Loucy (cell line): ENCODE data around the gene EOMES.

Experiments
- H2AFZ ChIP-seq: fragments of 200-600 bp; sonication (generic); 2 replicates; pipeline ENCODE4 v1.6.0; 2016; ENCODE audit warnings: antibody characterized with exemption, mild to moderate bottlenecking, low read length, moderate library complexity
- H3F3A ChIP-seq: fragments of 200-600 bp; 2 replicates; pipeline ENCODE4 v1.6.0; 2016; ENCODE audit warnings: antibody characterized with exemption, low read depth, mild to moderate bottlenecking
- H3K27me3 ChIP-seq: fragments of 200-600 bp; sonication (generic); 2 replicates; pipeline ENCODE4 v1.6.1; 2014; ENCODE audit warnings: low read length, mild to moderate bottlenecking; ENCODE audit not compliant: insufficient read depth, poor library complexity, severe bottlenecking
- H3K36me3 ChIP-seq: fragments of 200-600 bp; sonication (generic); 2 replicates; pipeline ENCODE4 v1.6.1; 2016; ENCODE audit warnings: low read length; ENCODE audit not compliant: insufficient read depth
- H3K4me1 ChIP-seq: fragments of 200-600 bp; sonication (generic); 2 replicates; pipeline ENCODE4 v1.5.1; 2014; ENCODE audit warnings: low read length, mild to moderate bottlenecking; ENCODE audit not compliant: insufficient read depth, poor library complexity, severe bottlenecking
- H3K4me2 ChIP-seq: fragments of 200-600 bp; sonication (generic); 2 replicates; pipeline ENCODE4 v1.6.0; 2014; ENCODE audit warnings: antibody characterized with exemption, low read length, low read depth, mild to moderate bottlenecking; ENCODE audit not compliant: poor library complexity, severe bottlenecking
- H3K4me3 ChIP-seq: fragments of 200-600 bp; sonication (generic); 2 replicates; pipeline ENCODE4 v1.5.1; 2014; ENCODE audit warnings: low read length, mild to moderate bottlenecking, mixed read lengths; ENCODE audit not compliant: poor library complexity, severe bottlenecking
- H3K79me2 ChIP-seq: fragments of 200-600 bp; sonication (generic); 2 replicates; pipeline ENCODE4 v1.6.1; 2014; ENCODE audit warnings: low read length; ENCODE audit not compliant: insufficient read depth
- H3K9ac ChIP-seq: fragments of 200-600 bp; sonication (generic); 2 replicates; pipeline ENCODE4 v1.6.0; 2014; ENCODE audit warnings: mild to moderate bottlenecking, low read depth, low read length, moderate library complexity; ENCODE audit not compliant: poor library complexity, severe bottlenecking
- H3K9me2 ChIP-seq: fragments of 200-600 bp; sonication (generic); replicated peaks from 2 replicates; pipeline ENCODE4 v1.6.1; 2016; ENCODE audit warnings: low read depth, low read length, mixed read lengths
- H3K9me3 ChIP-seq: fragments of 200-600 bp; sonication (generic); 2 replicates; pipeline ENCODE4 v1.6.1; 2014; ENCODE audit warnings: mild to moderate bottlenecking, antibody characterized with exemption, low read length, low read depth; ENCODE audit not compliant: insufficient read depth
- H4K20me1 ChIP-seq: fragments of 200-600 bp; sonication (generic); 2 replicates; pipeline ENCODE4 v1.6.0; 2014; ENCODE audit warnings: antibody characterized with exemption, low read length, mild to moderate bottlenecking; ENCODE audit not compliant: insufficient read depth, poor library complexity, severe bottlenecking
- CTCF ChIP-seq: fragments of 200-600 bp; sonication (generic); conservative IDR thresholded peaks from 2 replicates; pipeline ENCODE4 v1.5.1; 2014; ENCODE audit warnings: mild to moderate bottlenecking, antibody characterized with exemption, low read length
- EZH2phosphoT487 ChIP-seq: fragments of 200-600 bp; IDR thresholded peaks from 2 replicates; pipeline ENCODE4 v1.6.1; 2018; ENCODE audit warnings: antibody characterized with exemption, mild to moderate bottlenecking, moderate library complexity, borderline replicate concordance

Gene EOMES

DNA sequence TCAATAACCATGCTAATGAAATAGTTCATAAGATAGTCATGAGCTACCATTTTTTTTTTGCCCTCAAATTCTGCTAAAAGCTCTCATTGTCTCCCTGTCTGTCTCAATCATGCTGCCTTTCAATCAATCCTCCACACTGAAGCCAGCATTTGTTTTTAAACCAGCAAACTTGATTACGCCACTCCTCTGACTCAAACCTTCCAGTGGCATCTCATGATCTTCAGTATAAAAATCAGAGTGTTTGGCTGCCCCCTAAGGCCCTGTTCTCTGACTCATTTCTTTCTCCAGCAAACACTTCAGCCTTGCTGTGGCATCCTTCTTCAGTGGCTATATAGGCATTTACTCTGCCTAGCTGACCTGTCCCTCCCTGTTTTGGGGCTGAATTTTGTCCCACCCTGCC, 36.0 kb upstream of the EOMES start:
- no peak for TF ChIP-seq CTCF
- no peak for TF ChIP-seq EZH2phosphoT487
- H3K4me3 ChIP-seq = no peak overlapping the region
- H3K27me3 ChIP-seq = no peaks in the 10 kb centered on the region
- no peaks in the 10 kb centered on the region for H3K9me3 ChIP-seq
- H3K9ac ChIP-seq = no peak overlapping the region
- H3K4me1 ChIP-seq = peaks cover 6% of the 10 kb centered on the region
- H3K79me2 ChIP-seq = no peaks in the 10 kb centered on the region
- H2AFZ ChIP-seq = no peak overlapping the region
- no peaks in the 10 kb centered on the region for H3F3A ChIP-seq
- no peaks in the 10 kb centered on the region for H3K9me2 ChIP-seq
- H3K36me3 ChIP-seq = no peaks in the 10 kb centered on the region
- no peaks in the 10 kb centered on the region for H4K20me1 ChIP-seq
- H3K4me2 ChIP-seq = no peak overlapping the region

DNA sequence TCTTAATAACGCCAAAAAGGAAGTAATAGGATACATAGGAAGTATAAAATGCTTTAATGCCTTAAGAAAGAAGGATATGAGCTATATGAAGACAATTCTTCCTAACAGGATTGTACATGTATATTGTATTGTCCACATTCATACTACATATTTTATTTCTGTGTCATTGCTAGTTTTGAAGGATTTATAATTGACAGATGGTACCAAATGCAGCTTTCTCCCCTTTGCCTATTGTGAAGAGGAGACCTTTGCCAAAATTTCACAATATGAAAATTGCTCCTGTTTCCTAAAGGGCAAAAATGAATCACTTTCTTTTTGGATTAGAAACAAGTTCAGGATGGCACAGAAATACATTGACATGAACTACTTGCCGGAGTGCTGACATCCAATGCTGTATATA, 34.8 kb upstream of the EOMES start:
- Histone ChIP-seq H3K9me3 (no peaks in the 10 kb centered on the region), H3K27me3 (no peaks in the 10 kb centered on the region), H4K20me1 (no peaks in the 10 kb centered on the region), H2AFZ (no peak overlapping the region), H3K4me3 (no peak overlapping the region), H3K36me3 (no peaks in the 10 kb centered on the region), H3K79me2 (no peaks in the 10 kb centered on the region), H3K9me2 (no peaks in the 10 kb centered on the region), H3K4me1 (peaks cover 3% of the 10 kb centered on the region), H3K9ac (no peak overlapping the region), H3K4me2 (no peak overlapping the region), H3F3A (no peaks in the 10 kb centered on the region)
- no peak for TF ChIP-seq EZH2phosphoT487
- no peak for TF ChIP-seq CTCF

GRCh38 chr3:27752926-27753325, 30.8 kb upstream of the EOMES start:
- Histone ChIP-seq H3K9me3 (no peaks in the 10 kb centered on the region), H3K36me3 (no peaks in the 10 kb centered on the region), H3K79me2 (no peaks in the 10 kb centered on the region), H3K9me2 (no peaks in the 10 kb centered on the region), H3K4me1 (peaks cover 10% of the 10 kb centered on the region), H3K27me3 (no peaks in the 10 kb centered on the region), H3F3A (no peaks in the 10 kb centered on the region), H3K4me3 (no peak overlapping the region), H3K4me2 (no peak overlapping the region), H2AFZ (no peak overlapping the region), H3K9ac (no peak overlapping the region), H4K20me1 (no peaks in the 10 kb centered on the region)
- TF ChIP-seq EZH2phosphoT487 = no peak
- no peak for TF ChIP-seq CTCF
